22Rv1 (cell line): ENCODE data around the gene ITGB2.

Source experiments
- ZFX ChIP-seq: fragments of 450-650 bp; IDR thresholded peaks from 2 replicates; pipeline ENCODE4 v1.6.1; 2017; ENCODE audit warnings: antibody characterized with exemption, borderline replicate concordance
- TF ChIP-seq, protein P1 (sequence below): fragments of 450-650 bp; IDR thresholded peaks from 2 replicates; pipeline ENCODE4 v1.5.1; 2017; ENCODE audit warnings: mild to moderate bottlenecking

DNA sequence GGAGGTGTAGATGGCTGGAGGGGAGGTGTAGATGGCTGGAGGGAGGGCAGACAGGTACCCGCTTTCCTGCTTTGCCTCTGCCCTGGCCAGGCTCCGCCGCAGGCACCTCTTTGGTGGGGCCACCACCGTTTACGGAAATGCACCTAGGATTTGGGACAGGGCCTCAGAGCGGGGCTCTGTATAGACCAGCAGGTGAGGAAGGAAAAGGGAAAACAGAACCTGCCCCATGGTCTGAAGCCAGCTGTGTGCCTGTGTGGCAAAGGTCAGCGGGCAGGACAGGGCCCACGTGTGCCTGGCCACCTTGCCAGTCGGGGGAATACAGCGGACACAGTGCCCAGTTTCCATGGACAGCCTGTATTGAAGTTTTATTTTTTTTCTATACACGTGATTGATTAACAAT lies 35.1 kb downstream of the ITGB2 start:
- TF ChIP-seq, protein P1, sequence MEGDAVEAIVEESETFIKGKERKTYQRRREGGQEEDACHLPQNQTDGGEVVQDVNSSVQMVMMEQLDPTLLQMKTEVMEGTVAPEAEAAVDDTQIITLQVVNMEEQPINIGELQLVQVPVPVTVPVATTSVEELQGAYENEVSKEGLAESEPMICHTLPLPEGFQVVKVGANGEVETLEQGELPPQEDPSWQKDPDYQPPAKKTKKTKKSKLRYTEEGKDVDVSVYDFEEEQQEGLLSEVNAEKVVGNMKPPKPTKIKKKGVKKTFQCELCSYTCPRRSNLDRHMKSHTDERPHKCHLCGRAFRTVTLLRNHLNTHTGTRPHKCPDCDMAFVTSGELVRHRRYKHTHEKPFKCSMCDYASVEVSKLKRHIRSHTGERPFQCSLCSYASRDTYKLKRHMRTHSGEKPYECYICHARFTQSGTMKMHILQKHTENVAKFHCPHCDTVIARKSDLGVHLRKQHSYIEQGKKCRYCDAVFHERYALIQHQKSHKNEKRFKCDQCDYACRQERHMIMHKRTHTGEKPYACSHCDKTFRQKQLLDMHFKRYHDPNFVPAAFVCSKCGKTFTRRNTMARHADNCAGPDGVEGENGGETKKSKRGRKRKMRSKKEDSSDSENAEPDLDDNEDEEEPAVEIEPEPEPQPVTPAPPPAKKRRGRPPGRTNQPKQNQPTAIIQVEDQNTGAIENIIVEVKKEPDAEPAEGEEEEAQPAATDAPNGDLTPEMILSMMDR = no peak
- TF ChIP-seq ZFX = no peak
